HG03558 (cell line): ENCODE measurements around the gene IP6K3.

Source experiments
- ATAC-seq: cut with Tn5 transposase; IDR thresholded peaks from one replicate; pipeline ENCODE4 v1.9.1; 2021; ENCODE audit warnings: moderate number of reproducible peaks; ENCODE audit not compliant: unreplicated experiment; ENCODE audit errors: extremely low read depth

Gene IP6K3

GRCh38 chr6:33694401-33694931, 52.2 kb downstream of the IP6K3 start:
- no peak for ATAC-seq

DNA sequence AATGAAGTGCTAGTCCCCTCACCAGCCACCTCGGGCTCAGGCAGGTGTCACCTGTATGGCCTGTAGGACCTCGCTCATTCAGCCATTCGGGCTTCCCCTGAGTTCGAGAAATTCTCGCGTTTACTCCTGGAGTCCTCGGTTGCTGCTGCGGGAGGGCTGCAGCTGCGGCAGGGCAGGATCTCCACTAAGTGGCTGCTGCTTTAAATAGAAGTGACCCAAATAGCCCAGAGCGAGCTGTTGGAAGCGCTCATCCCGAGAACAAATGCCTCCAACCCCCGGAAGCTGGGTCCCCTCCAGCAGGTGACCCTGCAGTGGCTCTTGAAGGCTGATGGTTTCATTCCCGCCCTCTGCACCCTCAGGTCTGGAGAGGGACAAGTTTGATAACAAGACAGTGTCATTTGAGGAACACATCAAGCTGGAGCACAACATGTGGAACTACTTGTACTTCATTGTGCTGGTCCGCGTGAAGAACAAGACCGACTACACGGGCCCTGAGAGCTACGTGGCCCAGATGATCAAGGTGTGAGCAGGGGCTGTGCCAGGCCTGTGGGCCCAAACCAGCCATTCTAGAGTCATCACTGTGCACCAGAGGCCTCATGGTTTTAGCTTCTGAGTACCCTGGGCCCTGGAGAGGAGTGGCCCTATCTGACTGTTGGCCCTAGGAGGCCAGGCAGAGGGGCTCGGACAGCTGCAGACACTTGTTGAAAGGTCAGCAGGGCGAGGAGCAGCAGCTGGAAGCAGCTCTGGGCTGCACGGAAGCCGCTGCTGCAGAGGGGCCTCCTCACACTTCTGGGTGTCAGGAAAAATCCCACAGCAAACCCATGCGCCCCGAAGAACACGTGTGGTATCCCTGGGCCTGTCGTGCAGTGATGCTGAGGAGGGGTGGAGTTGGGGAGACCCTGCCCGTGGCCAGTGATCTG, 53.3 kb downstream of the IP6K3 start:
- ATAC-seq = no peak

GRCh38 chr6:33692760-33693158, 53.9 kb downstream of the IP6K3 start:
- ATAC-seq = no peak

DNA sequence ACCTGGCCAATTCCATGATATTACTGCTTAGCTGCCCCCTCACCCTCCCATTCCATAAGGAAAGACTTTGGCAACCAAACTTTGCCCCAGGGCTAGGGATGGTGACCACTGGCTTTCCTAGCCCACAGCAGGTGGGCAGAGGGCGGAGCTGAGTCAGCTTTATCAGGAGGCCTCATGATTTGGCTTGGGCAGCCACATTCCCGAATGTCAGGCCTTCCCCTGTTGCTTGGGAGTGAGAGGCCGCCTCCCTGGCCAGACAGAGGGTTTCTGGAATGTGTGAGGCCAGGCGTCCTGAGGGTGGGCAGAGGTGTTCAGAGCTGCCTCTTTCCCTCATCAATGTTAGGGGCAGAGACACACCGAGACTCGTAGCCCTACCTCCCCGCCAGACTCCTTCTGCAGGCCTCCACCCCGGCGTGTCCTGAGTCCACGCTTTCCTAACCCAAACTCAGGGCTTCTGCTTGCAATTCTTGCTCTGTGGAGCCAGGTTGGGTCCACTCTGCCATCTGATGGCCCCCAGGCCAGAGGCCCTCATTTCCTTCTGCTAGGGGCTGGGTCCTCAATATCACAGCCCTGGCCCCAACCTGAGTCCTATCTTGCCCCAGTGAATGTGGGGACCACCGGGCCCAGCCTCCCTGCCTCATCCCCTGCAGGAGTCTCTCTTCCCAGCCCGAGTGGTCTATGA, 54.5 kb downstream of the IP6K3 start:
- no peak for ATAC-seq

DNA sequence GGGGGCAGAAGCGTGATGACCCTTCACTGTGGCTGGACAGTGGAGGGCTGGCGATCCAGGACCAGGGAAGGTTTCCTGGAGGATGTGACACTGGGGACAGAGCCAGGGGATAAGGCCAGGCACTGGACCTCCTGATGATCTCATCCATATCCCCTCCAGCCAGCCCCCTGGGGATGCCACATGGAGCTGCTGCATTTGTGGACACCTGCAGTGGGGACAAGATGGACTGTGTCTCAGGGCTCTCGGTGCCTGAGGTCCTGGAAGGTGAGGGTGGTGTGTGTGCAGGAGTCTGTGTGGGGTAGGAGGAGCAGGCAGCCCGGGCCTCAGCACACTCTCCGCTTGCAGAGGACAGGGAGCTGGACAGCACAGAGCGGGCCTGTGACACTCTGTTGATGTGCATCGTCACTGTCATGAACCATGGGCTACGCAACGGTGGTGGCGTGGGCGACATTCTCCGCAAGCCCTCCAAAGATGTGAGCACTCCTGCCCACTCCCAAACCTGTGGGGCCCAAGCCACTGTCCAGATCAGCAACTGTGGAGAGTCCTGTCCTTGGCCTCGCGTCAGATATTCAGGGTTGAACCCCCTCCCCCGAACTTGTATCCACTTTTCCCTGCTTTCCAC, 55.1 kb downstream of the IP6K3 start:
- no peak for ATAC-seq

- no peak for ATAC-seq
Measured at GRCh38 chr6:33690766-33691165, 55.9 kb downstream of the IP6K3 start.

DNA sequence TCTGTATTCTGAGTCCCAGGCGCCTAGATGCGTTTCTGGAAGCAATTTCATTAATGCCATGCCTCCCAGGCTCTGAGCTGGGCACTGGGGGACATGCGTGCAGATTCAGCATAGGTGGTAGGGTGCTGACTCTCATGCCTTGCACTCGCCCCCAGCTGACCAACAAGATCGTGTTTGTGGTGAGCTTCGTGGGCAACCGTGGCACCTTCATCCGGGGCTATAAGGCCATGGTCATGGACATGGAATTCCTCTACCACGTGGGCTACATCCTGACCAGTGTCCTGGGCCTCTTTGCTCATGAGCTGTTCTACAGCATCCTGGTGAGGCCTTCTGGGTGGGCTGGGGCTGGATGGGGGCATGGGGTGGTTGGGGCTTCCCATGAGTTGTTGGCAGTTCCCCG, 56.8 kb downstream of the IP6K3 start:
- no peak for ATAC-seq

DNA sequence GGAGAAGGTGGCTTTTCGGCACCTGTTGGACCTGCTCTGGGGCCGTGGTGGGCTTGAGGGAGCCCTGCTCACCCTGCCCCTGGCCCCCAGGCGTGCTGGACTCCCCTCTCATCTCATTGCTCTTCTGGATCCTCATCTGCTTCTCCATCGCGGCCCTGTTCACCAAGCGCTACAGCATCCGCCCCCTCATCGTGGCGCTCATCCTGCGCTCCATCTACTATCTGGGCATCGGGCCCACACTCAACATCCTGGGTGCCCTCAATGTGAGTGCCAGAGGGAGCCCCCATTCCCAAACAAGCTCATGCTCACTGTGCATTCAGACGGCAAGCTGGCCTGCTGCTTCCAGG, 57.6 kb downstream of the IP6K3 start:
- ATAC-seq = no peak

- ATAC-seq = no peak
Measured at GRCh38 chr6:33688451-33689147, 58.1 kb downstream of the IP6K3 start.

DNA sequence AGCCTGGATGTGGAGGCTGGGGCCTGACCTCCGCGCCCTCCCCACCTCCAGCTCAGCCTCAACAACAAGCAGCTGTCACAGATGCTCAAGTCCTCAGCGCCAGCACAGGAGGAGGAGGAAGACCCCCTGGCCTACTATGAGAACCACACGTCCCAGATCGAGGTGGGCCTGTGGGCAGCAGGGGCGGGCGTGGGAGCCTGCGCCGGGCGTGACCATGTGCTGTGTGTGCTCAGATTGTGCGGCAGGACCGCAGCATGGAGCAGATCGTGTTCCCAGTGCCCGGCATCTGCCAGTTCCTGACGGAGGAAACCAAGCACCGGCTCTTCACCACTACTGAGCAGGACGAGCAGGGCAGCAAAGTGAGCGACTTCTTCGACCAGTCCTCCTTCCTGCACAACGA, 58.7 kb downstream of the IP6K3 start:
- ATAC-seq = no peak

DNA sequence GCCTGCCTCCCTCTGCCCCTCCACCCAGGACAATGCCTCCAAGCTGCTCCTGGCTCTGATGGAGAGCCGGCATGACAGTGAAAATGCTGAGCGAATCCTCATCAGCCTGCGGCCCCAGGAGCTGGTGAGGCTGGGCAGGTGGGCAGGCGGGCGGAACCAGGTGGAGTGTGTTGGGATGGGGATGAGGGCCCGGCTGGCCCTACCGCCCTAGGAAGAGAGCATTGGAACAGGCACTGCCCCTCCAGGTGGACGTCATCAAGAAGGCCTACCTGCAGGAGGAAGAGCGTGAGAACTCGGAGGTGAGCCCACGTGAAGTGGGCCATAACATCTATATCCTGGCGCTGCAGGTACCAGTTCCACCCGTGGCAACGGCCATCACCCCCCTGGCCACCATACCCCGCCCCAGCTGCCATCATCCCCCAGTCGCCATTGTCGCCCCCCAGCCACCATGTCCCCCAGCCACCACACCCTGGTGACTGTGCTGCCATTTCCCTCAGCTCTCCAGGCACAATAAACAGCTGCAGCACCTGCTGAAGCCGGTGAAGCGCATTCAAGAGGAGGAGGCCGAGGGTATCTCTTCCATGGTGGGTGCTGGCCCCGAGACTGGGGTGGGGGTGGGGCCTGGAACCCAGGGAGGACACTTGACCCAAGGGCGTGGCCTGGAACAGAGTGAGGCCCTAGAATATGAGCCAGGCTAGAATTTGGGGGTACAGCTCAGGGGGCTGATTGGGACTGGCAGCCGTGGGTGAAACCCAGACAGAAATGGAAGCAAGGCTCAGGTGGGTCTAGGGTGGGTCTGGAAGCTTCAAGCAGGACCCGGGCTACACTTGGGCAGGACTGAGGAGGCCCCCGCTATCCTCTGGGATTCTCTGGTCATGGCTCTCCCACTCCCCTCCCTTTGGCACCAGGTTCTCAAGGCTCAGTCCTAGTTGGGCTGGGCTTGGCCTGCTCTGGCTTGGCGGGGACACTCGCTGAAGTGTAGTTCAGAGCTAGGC, 59.4 kb downstream of the IP6K3 start:
- ATAC-seq = no peak

- ATAC-seq = no peak
Measured at GRCh38 chr6:33686225-33686924, 60.3 kb downstream of the IP6K3 start.

- no peak for ATAC-seq
Measured at GRCh38 chr6:33685411-33686224, 61.1 kb downstream of the IP6K3 start.

DNA sequence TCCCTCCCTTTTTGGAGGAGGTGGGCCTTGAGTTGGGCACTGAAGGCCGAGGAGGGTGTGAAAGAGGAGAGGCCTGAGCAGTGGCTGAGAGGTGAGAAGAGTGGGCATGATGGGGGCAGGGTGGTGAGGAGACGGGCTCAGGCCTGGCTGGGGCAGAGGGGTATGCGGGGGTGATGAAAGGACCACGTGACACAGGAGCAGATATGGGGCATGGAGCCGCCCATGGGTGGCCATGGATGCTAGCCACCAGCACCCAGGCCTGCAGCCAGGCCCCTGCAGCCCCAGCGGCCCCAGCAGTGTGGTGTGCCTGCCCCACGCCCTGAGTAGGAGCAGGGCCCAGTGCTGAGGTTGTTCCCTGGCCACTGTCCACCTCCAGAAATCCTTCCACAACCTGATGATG, 61.7 kb downstream of the IP6K3 start:
- ATAC-seq = no peak

DNA sequence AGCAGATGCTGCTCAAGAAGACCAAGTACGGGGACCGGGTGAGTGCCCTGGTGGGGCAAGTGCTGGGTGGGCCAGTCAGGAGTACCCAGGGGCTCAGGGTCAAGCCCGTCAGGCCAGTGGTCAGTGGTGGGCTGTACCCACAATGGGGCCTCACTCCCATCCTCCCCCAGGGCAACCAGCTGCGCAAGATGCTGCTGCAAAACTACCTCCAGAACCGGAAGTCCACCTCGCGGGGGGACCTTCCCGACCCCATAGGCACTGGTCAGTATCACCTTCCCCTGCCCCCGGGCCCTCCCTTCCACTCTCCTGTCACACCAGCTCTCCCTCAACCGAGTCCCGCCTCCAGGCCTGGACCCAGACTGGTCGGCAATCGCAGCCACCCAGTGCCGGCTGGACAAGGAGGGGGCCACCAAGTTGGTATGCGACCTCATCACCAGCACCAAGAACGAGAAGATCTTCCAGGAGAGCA, 62.2 kb downstream of the IP6K3 start:
- no peak for ATAC-seq

GRCh38 chr6:33683576-33684427, 62.9 kb downstream of the IP6K3 start:
- no peak for ATAC-seq

- no peak for ATAC-seq
Measured at GRCh38 chr6:33683051-33683571, 63.6 kb downstream of the IP6K3 start.
